Measurements from ENCODE around the gene BTNL9.
"Not testable (repeated sequence)": the region's sequence is repeated elsewhere in the genome, so short reads cannot be mapped to it uniquely, and the experiment has no call there.

The BTNL9 gene

GRCh38 chr5:181100121-181100875 lies 60.2 kb downstream of the BTNL9 start:
- DNase-seq (ENCODE audit: low spot score), result no peak

- DNase-seq (ENCODE audit: low spot score), result not testable (repeated sequence)
Observed at GRCh38 chr5:181101030-181101641, 61.1 kb downstream of the BTNL9 start.

GRCh38 chr5:181101930-181102674 lies 62.0 kb downstream of the BTNL9 start:
- not testable (repeated sequence) for DNase-seq (ENCODE audit: low spot score)

- not testable (repeated sequence) for DNase-seq (ENCODE audit: low spot score)
Observed at GRCh38 chr5:181104259-181104568, 64.1 kb downstream of the BTNL9 start.

DNA sequence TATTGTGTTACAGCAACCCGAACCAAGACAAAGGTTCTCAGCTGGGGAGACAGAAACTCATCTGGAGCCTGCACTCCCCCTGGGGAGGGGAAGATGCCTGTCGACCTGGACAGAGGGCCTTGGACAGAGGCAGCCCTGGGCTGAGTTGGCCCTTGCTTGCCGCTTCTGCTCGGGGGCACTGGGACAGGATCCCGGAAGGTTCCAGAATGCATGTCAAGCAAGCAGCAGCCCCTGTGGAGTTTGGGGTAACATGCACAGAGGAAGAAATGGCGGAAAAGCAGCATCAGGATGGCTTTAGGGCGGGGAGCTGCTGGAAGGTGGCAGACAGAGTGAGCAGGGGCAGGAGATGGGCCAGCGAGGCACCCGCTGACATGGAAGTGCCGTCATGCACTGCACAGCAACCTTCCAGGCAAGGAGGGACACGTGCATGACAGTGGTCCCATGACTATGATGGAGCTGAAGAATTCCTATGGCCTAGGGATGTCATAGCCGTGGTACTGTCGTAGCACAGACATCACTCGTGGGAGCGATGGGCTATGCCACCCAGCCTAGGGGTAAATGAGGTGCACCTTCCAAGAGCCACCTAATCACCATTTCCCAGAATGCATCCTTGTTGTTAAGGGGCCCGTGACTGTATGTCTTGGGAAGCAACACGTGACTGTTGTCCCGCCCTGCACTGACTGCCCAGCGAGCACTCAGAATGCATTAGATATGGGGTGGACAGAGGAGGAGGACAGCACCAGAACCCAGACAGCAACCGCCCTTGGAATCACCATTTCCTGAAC lies 64.7 kb downstream of the BTNL9 start:
- DNase-seq (ENCODE audit: low spot score), result not testable (repeated sequence)

GRCh38 chr5:181105391-181106025 lies 65.4 kb downstream of the BTNL9 start:
- DNase-seq (ENCODE audit: low spot score), result no peak

- no peak for DNase-seq (ENCODE audit: low spot score)
Observed at GRCh38 chr5:181107699-181108098, 67.6 kb downstream of the BTNL9 start.

- DNase-seq (ENCODE audit: low spot score), result no peak
Observed at GRCh38 chr5:181108578-181109165, 68.6 kb downstream of the BTNL9 start.

GRCh38 chr5:181109489-181110013 lies 69.5 kb downstream of the BTNL9 start:
- no peak for DNase-seq (ENCODE audit: low spot score)

DNA sequence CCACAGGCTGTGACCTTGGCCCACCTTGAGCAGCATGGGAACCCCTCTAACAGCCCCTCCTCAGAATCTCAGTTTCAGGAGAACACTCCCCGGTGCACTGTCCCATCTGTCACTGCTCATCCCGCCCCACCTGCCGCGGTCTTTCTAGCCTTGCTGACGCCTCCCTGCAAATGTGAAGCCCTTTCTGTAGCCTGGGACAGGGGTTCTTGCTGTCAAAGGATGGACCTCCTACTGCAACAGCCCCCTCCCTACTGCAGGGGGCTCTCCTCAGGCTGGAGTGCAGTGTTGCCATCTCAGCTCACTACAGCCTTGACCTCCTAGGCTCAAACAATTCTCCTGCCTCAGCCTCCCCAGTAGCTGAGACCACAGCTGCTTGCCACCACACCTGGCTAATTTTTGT lies 70.9 kb downstream of the BTNL9 start:
- DNase-seq (ENCODE audit: low spot score), result no peak

Measured in CD4-positive, alpha-beta T cell treated with Interleukin-15 for 4 hours (primary cell).